Stimulated activated CD8-positive, alpha-beta memory T cell treated with anti-CD3 and anti-CD28 coated beads, Interleukin-15, amount 100 ng/mL, for 24 hours (primary cell): ENCODE results near the gene AGBL2.

ENCODE experiments used
- DNase-seq: peaks from one replicate; pipeline ENCODE4 v3.0.0-alpha.2; 2020; ENCODE audit warnings: low read depth

AGBL2 gene

DNA sequence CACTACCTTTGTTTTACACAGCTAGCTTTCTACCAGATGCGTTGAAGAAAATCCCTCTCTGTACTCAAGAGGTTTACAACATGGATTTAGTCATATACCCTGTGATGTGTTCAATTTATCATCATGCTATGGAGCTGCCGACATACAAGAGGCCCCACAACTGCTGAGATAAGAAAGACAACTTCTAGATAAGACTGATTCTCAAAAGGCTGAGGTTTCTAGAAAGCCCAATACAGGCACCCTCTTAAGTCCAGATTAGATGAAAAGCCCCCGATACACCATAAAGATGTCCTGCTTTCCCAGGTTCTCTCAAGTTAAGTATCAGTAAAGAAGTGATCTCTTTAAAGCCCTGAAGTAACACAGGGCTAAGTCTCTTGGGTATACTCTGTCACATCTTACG, 87.1 kb downstream of the AGBL2 start:
- no peak for DNase-seq

DNA sequence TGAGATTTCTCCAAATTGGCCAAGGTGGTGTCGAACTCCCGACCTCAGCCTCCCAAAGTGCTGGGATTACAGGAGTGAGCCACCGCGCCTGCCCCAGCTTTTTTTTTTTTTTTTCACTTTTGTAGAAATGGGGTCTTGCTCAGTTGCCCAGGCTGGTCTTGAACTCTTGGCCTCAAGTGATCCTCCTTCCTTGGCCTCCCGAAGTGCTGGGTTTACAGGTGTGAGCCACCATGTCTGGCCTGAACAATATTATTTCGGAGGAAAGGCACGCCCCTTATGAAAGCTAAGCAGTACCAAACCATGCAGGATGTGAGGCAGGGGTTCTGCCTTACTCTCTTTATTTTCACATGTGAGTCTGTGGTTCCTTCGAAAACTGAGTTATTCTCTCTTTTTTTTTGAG, 88.9 kb downstream of the AGBL2 start:
- no peak for DNase-seq

DNA sequence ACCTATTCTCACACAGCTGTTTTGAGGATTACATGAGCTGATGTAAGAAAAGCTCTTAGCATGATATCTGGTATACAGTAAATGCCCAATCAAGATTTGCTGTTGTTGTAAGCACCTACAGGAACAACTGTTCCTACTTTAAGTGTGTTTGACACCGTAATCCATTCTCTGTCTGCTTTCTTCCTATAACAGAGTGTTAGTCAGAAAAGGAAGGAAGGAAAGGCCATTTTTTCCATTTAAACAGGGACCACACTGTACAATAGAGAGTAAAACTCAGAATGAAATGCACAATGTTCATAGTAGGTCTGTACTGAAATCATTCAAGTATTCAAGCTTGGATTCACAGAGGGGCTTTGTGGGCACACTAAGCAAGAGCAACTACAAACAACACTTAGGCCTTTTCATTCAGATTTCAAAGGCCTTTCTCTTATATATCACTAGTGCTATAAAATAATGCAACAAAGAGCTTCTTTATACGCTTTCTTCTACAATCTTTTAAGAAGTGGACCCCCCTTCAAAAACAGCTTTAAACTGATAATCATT, 94.3 kb downstream of the AGBL2 start:
- no peak for DNase-seq

DNA sequence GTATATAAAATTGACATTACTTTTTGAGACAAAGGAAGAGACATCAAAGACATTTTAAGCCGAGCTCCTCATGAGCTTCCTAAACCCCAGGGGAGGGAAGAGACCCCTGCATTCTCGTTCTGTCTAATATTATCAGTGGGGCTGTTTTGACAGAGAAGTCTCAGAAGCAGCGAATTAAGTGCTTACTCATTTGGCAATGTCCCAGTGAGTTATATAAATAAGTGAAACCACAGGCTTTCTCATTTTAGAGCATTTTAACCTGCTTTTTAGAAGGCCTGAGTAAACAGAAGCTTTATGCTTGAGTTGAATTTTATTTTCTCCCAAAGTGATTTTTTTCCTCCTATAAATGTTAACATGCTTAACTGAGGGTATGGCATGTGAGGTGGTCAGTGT, 97.8 kb downstream of the AGBL2 start:
- DNase-seq = no peak

DNA sequence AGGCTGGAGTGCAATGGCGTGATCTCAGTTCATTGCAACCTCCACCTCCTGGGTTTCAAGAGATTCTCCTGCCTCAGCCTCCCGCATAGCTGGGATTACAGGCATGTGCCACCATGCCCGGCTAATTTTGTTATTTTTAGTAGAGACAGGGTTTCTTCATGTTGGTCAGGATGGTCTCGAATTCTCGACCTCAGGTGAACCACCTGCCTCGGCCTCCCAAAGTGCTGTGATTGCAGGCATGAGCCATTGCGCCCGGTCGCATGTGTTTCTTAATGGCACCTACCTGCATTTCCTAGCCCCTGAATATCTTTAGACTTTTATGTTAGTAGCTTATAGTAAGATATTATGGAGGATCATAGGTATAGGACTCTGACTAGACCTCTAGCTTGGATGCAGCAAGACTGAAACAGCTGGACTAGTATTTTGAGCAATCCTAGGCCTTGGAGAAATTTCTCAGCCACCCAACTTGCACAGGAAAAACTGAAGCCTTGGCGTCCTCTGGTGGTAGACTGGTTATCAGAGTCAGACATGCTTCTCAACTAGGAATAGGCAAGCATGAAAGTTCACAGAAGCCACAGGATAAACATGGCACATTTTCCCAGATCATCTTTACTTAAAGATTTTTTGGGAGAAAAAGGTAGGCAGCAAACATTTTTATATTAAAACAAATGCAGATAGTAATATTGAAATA, 98.3 kb downstream of the AGBL2 start:
- no peak for DNase-seq

DNA sequence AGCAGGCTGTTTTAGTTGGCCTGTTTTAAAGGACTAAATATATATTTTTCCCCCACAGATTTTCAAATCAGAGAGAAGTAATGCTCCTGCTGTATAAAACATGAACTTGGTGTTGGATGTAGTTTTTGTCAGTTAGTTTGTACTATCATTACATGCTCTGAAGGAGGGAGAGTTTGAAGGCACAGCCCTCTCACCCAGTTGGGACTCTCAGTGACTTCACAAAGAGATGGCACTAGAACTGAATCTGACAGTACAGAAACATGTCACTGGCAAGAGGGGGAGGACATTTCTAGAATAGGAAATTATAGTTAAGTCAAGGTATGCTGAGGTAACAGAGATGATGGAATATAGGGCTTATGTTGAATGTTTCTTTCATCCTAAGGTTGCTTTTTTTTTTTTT, 99.9 kb downstream of the AGBL2 start:
- DNase-seq = no peak

DNA sequence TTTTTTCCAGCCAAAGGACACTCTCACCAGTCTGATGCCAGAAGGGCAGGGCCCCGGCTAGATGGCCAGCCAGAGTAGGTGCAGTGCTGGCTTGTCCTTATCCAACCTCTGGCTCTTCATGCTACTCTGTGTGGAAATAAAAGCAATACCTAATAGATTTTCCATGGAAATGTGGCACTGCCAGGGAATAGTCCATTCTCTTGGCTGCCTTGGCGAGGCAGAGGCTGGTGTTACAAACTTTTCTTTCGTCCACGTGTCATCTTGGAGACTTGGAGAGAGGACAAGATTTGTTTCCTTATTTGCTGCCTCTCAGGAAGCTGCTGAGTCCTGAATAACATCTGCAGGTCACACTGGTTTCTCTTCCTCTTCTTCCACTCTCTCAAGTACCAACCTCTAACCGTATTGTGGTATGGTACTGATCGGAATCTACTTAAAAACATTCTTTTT, 103.8 kb downstream of the AGBL2 start:
- DNase-seq = no peak

DNA sequence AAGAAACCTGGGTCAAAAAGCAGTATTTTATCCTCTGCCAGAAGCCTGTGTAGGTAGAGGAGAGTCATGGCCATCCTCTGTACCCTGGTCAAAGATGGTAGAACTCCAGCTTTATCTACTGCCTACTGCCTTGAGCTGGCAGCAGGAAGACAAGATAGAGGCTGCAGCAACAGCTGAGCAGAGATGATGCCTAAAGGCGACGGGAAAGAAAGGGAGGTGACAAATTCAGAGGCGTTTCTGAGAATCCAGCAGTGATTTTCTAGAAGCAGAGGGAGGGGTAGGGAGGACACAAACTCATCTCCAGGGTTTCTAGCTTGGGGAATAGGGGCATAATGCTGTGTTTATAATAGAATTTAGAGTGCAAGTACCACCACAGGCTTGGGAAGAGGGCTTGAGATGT, 105.5 kb downstream of the AGBL2 start:
- DNase-seq = no peak
